Measurements from ENCODE around the gene SLBP.

SLBP gene

GRCh38 chr4:1749370-1749769, 37.3 kb upstream of the SLBP start:
- DNase-seq: no peak

- DNase-seq: peak in 33 of 56 donors; percentile 9 to 84 (median 40)
Observed at GRCh38 chr4:1748465-1748995, 36.4 kb upstream of the SLBP start.

- DNase-seq: no peak
Observed at GRCh38 chr4:1747603-1747967, 35.5 kb upstream of the SLBP start.

GRCh38 chr4:1746919-1747602, 34.9 kb upstream of the SLBP start:
- DNase-seq: peak in 24 of 56 donors; percentile 10 to 62 (median 35)

- peak in 34 of 56 donors; percentile 9 to 71 (median 28) for DNase-seq
Observed at GRCh38 chr4:1746265-1746691, 34.2 kb upstream of the SLBP start.

- no peak for DNase-seq
Observed at GRCh38 chr4:1745697-1746096, 33.6 kb upstream of the SLBP start.

- no peak for DNase-seq
Observed at GRCh38 chr4:1745165-1745564, 33.0 kb upstream of the SLBP start.

- DNase-seq: no peak
Observed at GRCh38 chr4:1744552-1744951, 32.4 kb upstream of the SLBP start.

- DNase-seq: no peak
Observed at GRCh38 chr4:1743975-1744374, 31.9 kb upstream of the SLBP start.

- no peak for DNase-seq
Observed at GRCh38 chr4:1743551-1743950, 31.4 kb upstream of the SLBP start.

- no peak for DNase-seq
Observed at GRCh38 chr4:1741208-1741607, 29.1 kb upstream of the SLBP start.

GRCh38 chr4:1740021-1740545, 28.0 kb upstream of the SLBP start:
- DNase-seq: no peak

- no peak for DNase-seq
Observed at GRCh38 chr4:1739358-1739757, 27.2 kb upstream of the SLBP start.

- DNase-seq: no peak
Observed at GRCh38 chr4:1738410-1738809, 26.3 kb upstream of the SLBP start.

- DNase-seq: no peak
Observed at GRCh38 chr4:1737666-1738065, 25.5 kb upstream of the SLBP start.

GRCh38 chr4:1736812-1737211, 24.7 kb upstream of the SLBP start:
- no peak for DNase-seq

- DNase-seq: no peak
Observed at GRCh38 chr4:1735215-1735614, 23.1 kb upstream of the SLBP start.

GRCh38 chr4:1732911-1733310, 20.8 kb upstream of the SLBP start:
- no peak for DNase-seq

GRCh38 chr4:1731180-1731579, 19.1 kb upstream of the SLBP start:
- DNase-seq: no peak

GRCh38 chr4:1730532-1731135, 18.5 kb upstream of the SLBP start:
- no peak for DNase-seq

GRCh38 chr4:1728061-1728980, 16.2 kb upstream of the SLBP start:
- DNase-seq: no peak
